Esophagus muscularis mucosa (tissue), 3 donors: ENCODE measurements around the gene TMEM80.

Experiments used
- POLR2A ChIP-seq: fragments of 450-650 bp; IDR thresholded peaks from one replicate; pipeline ENCODE4 v1.6.1; 2017; ENCODE audit warnings: antibody characterized with exemption, moderate library complexity, mild to moderate bottlenecking, low read depth
- POLR2AphosphoS5 ChIP-seq, 2 donors: sonication (generic); formaldehyde crosslinking; IDR thresholded peaks; one replicate each; pipeline ENCODE4 v1.6.1; 2017; ENCODE audit warnings: antibody characterized with exemption in 2 of 2
- TF ChIP-seq, protein P1 (sequence below), 3 experiments: fragments of 200-600 bp in 2 of 3; fragments of 450-650 bp in 1 of 3; sonication (generic) in 2 of 3; IDR thresholded peaks; one replicate each; pipeline ENCODE4 v1.5.1; 2017 to 2019; ENCODE audit warnings: antibody characterized with exemption in 3 of 3, mild to moderate bottlenecking in 2 of 3, moderate library complexity in 1 of 3

DNA sequence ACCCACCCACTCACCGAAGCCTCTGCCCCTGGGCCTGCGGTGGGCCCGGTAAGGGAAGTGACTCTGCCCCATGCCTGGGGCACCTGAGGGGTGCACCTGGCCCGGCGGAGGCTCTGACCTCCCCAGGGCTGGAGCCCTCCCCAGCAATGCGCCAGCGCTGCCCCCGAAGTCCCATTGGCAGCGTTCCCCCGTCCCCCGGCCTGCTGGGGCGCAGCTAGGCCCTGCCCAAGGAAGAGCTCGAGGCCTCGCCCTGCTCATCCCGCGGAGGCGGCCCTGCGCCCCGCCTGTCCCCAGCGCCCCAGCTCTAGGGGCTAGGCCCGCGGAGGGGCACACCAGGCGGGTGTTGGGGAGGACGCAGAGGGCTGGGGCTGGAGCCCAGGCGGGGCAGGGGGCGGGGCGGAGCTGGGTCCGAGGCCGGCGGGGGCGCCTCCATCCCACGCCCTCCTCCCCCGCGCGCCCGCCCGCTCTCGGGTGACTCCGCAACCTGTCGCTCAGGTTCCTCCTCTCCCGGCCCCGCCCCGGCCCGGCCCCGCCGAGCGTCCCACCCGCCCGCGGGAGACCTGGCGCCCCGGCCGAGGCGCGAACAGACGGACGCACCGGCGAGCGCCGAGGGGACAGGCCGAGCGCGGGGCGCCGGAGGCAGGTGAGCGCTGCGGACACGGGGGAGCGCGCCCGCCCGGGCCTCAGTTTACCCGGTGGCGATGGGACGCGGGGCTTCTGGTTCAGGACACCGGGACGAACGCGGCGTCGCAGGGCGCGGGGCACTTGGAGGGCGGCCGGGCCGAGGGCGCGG lies 10.2 kb downstream of the TMEM80 start, which contains the start of gene EPS8L2:
- TF ChIP-seq, protein P1, sequence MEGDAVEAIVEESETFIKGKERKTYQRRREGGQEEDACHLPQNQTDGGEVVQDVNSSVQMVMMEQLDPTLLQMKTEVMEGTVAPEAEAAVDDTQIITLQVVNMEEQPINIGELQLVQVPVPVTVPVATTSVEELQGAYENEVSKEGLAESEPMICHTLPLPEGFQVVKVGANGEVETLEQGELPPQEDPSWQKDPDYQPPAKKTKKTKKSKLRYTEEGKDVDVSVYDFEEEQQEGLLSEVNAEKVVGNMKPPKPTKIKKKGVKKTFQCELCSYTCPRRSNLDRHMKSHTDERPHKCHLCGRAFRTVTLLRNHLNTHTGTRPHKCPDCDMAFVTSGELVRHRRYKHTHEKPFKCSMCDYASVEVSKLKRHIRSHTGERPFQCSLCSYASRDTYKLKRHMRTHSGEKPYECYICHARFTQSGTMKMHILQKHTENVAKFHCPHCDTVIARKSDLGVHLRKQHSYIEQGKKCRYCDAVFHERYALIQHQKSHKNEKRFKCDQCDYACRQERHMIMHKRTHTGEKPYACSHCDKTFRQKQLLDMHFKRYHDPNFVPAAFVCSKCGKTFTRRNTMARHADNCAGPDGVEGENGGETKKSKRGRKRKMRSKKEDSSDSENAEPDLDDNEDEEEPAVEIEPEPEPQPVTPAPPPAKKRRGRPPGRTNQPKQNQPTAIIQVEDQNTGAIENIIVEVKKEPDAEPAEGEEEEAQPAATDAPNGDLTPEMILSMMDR (IDR thresholded peaks at IDR 0.05) = no peak
- TF ChIP-seq POLR2AphosphoS5 (IDR thresholded peaks at IDR 0.05) = no peak
- TF ChIP-seq POLR2A = no peak
